WERI-Rb-1 (cell line): Measurements from ENCODE around the gene ARL8A.
A peak's percentile ranks its signal among the peaks of the same experiment; 100 is the strongest.

Experiments
- DNase-seq: peaks from one replicate; pipeline ENCODE4 v3.0.0-alpha.2; 2020
- H3K27ac ChIP-seq: fragments of 250-450 bp; sonication (Bioruptor Pico); 2 replicates; pipeline ENCODE4 v1.5.1; 2020; ENCODE audit warnings: mild to moderate bottlenecking, moderate library complexity
- H3K27me3 ChIP-seq: fragments of 250-450 bp; sonication (Bioruptor Pico); 2 replicates; pipeline ENCODE4 v1.5.1; 2021; ENCODE audit warnings: mild to moderate bottlenecking, low read depth, moderate library complexity; ENCODE audit not compliant: insufficient read depth, severe bottlenecking
- H3K36me3 ChIP-seq: fragments of 250-450 bp; sonication (Bioruptor Pico); 2 replicates; pipeline ENCODE4 v1.5.1; 2020; ENCODE audit warnings: mild to moderate bottlenecking, moderate library complexity
- H3K4me3 ChIP-seq: 2 replicates; pipeline ENCODE4 v1.5.1; 2011; ENCODE audit warnings: low read depth, mild to moderate bottlenecking, control low read depth, low read length
- H3K9me3 ChIP-seq: fragments of 250-450 bp; sonication (Bioruptor Pico); 2 replicates; pipeline ENCODE4 v1.5.1; 2021; ENCODE audit warnings: mild to moderate bottlenecking, moderate library complexity; ENCODE audit not compliant: severe bottlenecking
- TF ChIP-seq, protein P1 (sequence below): IDR thresholded peaks from 2 replicates; pipeline ENCODE4 v1.5.1; 2011; ENCODE audit warnings: low read depth, mild to moderate bottlenecking, control low read depth, inconsistent platforms, low read length

Gene ARL8A

GRCh38 chr1:202176949-202177927 is 32.7 kb upstream of the ARL8A start:
- no peak for DNase-seq

GRCh38 chr1:202173993-202174392 is 29.5 kb upstream of the ARL8A start:
- Histone ChIP-seq H3K36me3 (no peaks in the 10 kb centered on the region), H3K9me3 (no peaks in the 10 kb centered on the region), H3K27me3 (no peaks in the 10 kb centered on the region), H3K4me3 (no peak overlapping the region), H3K27ac (no peak overlapping the region)
- TF ChIP-seq, protein P1, sequence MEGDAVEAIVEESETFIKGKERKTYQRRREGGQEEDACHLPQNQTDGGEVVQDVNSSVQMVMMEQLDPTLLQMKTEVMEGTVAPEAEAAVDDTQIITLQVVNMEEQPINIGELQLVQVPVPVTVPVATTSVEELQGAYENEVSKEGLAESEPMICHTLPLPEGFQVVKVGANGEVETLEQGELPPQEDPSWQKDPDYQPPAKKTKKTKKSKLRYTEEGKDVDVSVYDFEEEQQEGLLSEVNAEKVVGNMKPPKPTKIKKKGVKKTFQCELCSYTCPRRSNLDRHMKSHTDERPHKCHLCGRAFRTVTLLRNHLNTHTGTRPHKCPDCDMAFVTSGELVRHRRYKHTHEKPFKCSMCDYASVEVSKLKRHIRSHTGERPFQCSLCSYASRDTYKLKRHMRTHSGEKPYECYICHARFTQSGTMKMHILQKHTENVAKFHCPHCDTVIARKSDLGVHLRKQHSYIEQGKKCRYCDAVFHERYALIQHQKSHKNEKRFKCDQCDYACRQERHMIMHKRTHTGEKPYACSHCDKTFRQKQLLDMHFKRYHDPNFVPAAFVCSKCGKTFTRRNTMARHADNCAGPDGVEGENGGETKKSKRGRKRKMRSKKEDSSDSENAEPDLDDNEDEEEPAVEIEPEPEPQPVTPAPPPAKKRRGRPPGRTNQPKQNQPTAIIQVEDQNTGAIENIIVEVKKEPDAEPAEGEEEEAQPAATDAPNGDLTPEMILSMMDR = no peak
- DNase-seq = peak; percentile 31

More at GRCh38 chr1:202176949-202177927, 32.7 kb upstream of the ARL8A start:
- no peak overlapping the region for H3K4me3 ChIP-seq
- TF ChIP-seq, protein P1 = peak; percentile 51
- H3K27ac ChIP-seq = no peak overlapping the region
- H3K9me3 ChIP-seq = no peaks in the 10 kb centered on the region
- no peaks in the 10 kb centered on the region for H3K27me3 ChIP-seq
- H3K36me3 ChIP-seq = no peaks in the 10 kb centered on the region

DNA sequence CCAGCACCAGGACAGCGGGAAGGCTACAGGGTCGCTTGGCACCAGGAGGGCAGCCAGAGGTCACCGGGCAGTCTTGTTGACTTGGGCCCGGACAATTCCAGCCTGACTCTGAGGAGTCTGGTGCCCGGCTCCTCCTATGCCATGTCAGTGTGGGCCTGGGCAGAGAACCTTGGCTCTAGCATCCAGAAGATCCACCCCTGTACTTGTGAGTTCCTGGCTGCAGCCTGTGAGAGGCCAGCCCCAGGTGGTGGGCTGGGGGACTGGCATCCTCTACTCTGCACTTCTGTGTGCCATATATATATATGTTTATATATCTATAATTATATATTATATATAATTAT is 27.4 kb upstream of the ARL8A start:
- H3K9me3 ChIP-seq = no peaks in the 10 kb centered on the region
- H3K36me3 ChIP-seq = no peaks in the 10 kb centered on the region
- H3K27ac ChIP-seq = no peak overlapping the region
- no peak for DNase-seq
- TF ChIP-seq, protein P1 = 0 out of 2 replicates have a peak, but pooled peaks have one; percentile 1
- no peaks in the 10 kb centered on the region for H3K27me3 ChIP-seq
- no peak overlapping the region for H3K4me3 ChIP-seq

DNA sequence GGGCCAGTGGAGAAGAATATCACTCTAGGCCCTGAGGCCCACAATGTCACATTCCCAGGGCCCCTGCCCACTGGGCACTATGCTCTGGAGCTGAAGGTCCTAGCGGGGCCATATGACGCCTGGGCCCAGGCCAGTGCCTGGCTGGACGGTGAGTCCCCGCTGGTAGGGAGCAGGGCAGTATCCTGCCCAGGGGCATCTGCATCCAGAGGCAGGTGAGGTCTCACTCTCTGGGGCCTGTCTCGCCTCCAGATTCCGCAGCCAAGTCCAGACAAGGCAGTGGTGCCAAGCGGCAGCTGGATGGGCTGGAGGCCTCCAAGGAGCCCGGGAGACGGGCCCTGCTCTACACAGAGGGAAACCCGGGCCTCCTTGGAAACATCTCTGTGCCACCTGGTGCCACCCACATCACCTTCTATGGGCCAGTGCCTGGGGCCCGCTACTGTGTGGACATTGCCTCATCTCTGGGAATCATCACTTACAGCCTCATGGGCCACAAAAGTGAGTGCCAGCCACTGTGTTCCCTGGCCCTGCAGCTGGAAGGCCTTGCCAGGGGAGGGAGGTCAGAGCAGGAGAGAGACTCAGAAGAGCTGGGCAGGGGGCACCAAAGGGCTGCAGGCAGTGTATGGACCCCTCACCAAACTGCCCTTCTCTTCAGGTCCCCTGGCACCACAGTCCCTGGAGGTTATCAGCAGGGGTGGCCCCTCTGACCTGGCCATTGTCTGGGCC is 26.9 kb upstream of the ARL8A start:
- Histone ChIP-seq H3K27ac (no peak overlapping the region), H3K27me3 (no peaks in the 10 kb centered on the region), H3K36me3 (no peaks in the 10 kb centered on the region), H3K9me3 (no peaks in the 10 kb centered on the region), H3K4me3 (no peak overlapping the region)
- DNase-seq = no peak
- TF ChIP-seq, protein P1 = no peak

- TF ChIP-seq, protein P1 = peak; percentile 35
- Histone ChIP-seq H3K36me3 (no peaks in the 10 kb centered on the region), H3K9me3 (no peaks in the 10 kb centered on the region), H3K27ac (no peak overlapping the region), H3K27me3 (no peaks in the 10 kb centered on the region), H3K4me3 (no peak overlapping the region)
- DNase-seq = no peak
These were observed 26.2 kb upstream of the ARL8A start for GRCh38 chr1:202170726-202171125.
